GM23248 (cell line): ENCODE measurements around the gene STK24. TPM values are rescaled to one million over a fixed set of nuclear protein-coding genes. Genes with fewer than 3 reads are reported as not detected.
A peak's percentile ranks its signal among the peaks of the same experiment; 100 is the strongest.

Experiments
- DNase-seq: peaks from one replicate; pipeline ENCODE4 v3.0.0-alpha.2; 2015
- H2AFZ ChIP-seq: fragments of 200-600 bp; sonication (generic); 2 replicates; pipeline ENCODE4 v1.6.1; 2016; ENCODE audit warnings: antibody characterized with exemption
- H3F3A ChIP-seq: fragments of 200-600 bp; sonication (generic); 2 replicates; pipeline ENCODE4 v1.6.1; 2016; ENCODE audit warnings: mild to moderate bottlenecking, antibody characterized with exemption, mixed run types; ENCODE audit not compliant: insufficient read depth
- H3K27ac ChIP-seq: fragments of 200-600 bp; sonication (generic); 2 replicates; pipeline ENCODE4 v1.5.1; 2016; ENCODE audit warnings: mild to moderate bottlenecking
- H3K27me3 ChIP-seq: fragments of 200-600 bp; sonication (generic); replicated peaks from 2 replicates; pipeline ENCODE4 v1.6.1; 2016; ENCODE audit warnings: mild to moderate bottlenecking; ENCODE audit not compliant: insufficient read depth
- H3K36me3 ChIP-seq: fragments of 200-600 bp; sonication (generic); 2 replicates; pipeline ENCODE4 v1.6.1; 2016; ENCODE audit warnings: low read depth, mild to moderate bottlenecking
- H3K4me1 ChIP-seq: fragments of 200-600 bp; sonication (generic); 2 replicates; pipeline ENCODE4 v1.6.1; 2016; ENCODE audit warnings: mild to moderate bottlenecking; ENCODE audit not compliant: insufficient read depth
- H3K4me2 ChIP-seq: fragments of 200-600 bp; sonication (generic); one replicate; pipeline ENCODE4 v1.6.1; 2016; ENCODE audit warnings: mild to moderate bottlenecking; ENCODE audit not compliant: unreplicated experiment
- H3K4me3 ChIP-seq: fragments of 200-600 bp; sonication (generic); 2 replicates; pipeline ENCODE4 v1.5.1; 2016; ENCODE audit warnings: mild to moderate bottlenecking
- H3K79me2 ChIP-seq: fragments of 200-600 bp; sonication (generic); 2 replicates; pipeline ENCODE4 v1.6.1; 2016; ENCODE audit warnings: mild to moderate bottlenecking; ENCODE audit not compliant: insufficient read depth
- H3K9ac ChIP-seq: fragments of 200-600 bp; sonication (generic); 2 replicates; pipeline ENCODE4 v1.6.1; 2016; ENCODE audit warnings: mild to moderate bottlenecking
- H3K9me2 ChIP-seq: fragments of 200-600 bp; sonication (generic); 2 replicates; pipeline ENCODE4 v1.6.1; 2016; ENCODE audit warnings: mixed run types, mild to moderate bottlenecking, moderate library complexity; ENCODE audit not compliant: insufficient read depth
- H3K9me3 ChIP-seq: fragments of 200-600 bp; sonication (generic); one replicate; pipeline ENCODE4 v1.6.1; 2017; ENCODE audit warnings: low read depth
- H4K20me1 ChIP-seq: fragments of 200-600 bp; sonication (generic); 2 replicates; pipeline ENCODE4 v1.6.0; 2016; ENCODE audit not compliant: insufficient read depth
- EZH2 ChIP-seq: fragments of 200-600 bp; sonication (generic); IDR thresholded peaks from 2 replicates; pipeline ENCODE4 v1.6.1; 2018; ENCODE audit warnings: antibody characterized with exemption, mild to moderate bottlenecking; ENCODE audit not compliant: insufficient read depth, poor library complexity, severe bottlenecking
- EZH2phosphoT487 ChIP-seq: fragments of 200-600 bp; sonication (generic); IDR thresholded peaks from 2 replicates; pipeline ENCODE4 v1.6.1; 2018; ENCODE audit warnings: antibody characterized with exemption, moderate library complexity, mild to moderate bottlenecking, low read depth; ENCODE audit not compliant: insufficient read depth
- WGBS, 2 experiments: methylation state at CpG; one replicate each; pipeline ENCODE4 v1.1.6; 2015 to 2017; ENCODE audit warnings: low lambda C conversion rate in 2 of 2, low coverage in 1 of 2; ENCODE audit errors: missing lambda C conversion rate in 2 of 2; 5-methylcytosine and 5-hydroxymethylcytosine counted together
- in situ Hi-C: fragments of 300-500 bp; cut with MboI; formaldehyde crosslinking; loops from 2 replicates; pipeline ENCODE4 v1.15.0; 2020
- polyA plus RNA-seq: library from polyadenylated mRNA; unstranded; fragments of >200 nt; fragmentation: Nextera tagmentation; extraction: Ambion mirVana; gene quantifications from 2 replicates; pipeline ENCODE4 v1.2.1, GENCODE V29; 2016
- total RNA-seq: library from RNA; depleted of rRNA; stranded (reverse); fragments of >200 nt; shearing (Covaris generic); gene quantifications from 2 replicates; pipeline ENCODE4 v1.2.3, GENCODE V29; 2014

The STK24 gene
- total and polyA plus RNA-seq, 2 experiments from 2014 or later, result 11.1 to 72.4 TPM

DNA sequence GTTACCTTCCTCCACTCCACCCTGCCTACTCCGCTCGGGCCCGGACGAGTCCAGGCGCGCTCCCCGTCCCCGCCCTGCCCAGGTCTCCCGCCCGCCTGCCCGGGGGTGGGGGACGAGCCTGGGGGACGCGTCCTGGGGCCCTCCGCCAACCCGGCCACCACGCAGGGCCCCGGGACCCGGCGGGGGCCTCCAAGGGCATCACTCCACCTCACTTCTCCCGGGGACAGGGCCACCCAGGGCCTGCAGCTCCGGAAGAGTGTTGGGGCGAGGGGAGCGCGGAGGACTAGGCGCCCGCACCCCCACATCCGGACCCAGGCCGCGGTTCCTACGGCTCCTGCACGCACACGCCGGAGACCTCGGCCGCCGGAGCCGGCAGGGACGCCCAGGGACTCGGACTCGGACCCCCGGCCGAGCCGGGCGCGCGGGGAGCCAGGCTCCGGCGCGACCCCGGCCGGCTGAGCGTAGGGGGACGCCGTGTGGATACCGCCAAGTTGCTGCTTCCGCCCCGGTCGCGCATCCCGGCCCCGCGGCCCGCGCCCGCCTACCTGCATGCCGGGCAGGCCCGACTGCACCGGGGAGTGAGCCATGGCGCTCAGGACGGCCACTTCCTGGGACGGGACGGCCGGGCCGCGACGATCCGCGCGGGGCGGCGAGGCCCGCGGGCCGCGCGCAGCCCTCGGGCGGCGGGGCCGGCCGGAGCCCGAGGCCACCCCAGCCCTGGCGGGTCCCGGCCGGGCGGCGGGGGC lies 534 bp downstream of the STK24 start:
- peak overlapping the region; percentile 92 for H3K4me3 ChIP-seq
- TF ChIP-seq EZH2 (no peak), EZH2phosphoT487 (no peak)
- H3K4me1 ChIP-seq, result peaks cover 45% of the 10 kb centered on the region
- H2AFZ ChIP-seq, result no peak overlapping the region
- no peaks in the 10 kb centered on the region for H3K27me3 ChIP-seq
- H3K9me3 ChIP-seq, result no peaks in the 10 kb centered on the region
- peak overlapping the region; percentile 79 for H3K27ac ChIP-seq
- 0 to 1% methylated on average over 58 to 64 of the region's 98 CpGs for WGBS, 2 experiments
- peak overlapping the region; percentile 92 for H3K4me2 ChIP-seq
- no peaks in the 10 kb centered on the region for H3K36me3 ChIP-seq
- DNase-seq, result peak; percentile 67
- H3K79me2 ChIP-seq, result peaks cover 52% of the 10 kb centered on the region
- H3K9me2 ChIP-seq, result no peaks in the 10 kb centered on the region
- peak overlapping the region; percentile 94 for H3K9ac ChIP-seq
- peaks cover 2% of the 10 kb centered on the region; the same call in 1 of the 2 replicates for H4K20me1 ChIP-seq
- in situ Hi-C loops, result no loop called here
- peaks cover 38% of the 10 kb centered on the region for H3F3A ChIP-seq

DNA sequence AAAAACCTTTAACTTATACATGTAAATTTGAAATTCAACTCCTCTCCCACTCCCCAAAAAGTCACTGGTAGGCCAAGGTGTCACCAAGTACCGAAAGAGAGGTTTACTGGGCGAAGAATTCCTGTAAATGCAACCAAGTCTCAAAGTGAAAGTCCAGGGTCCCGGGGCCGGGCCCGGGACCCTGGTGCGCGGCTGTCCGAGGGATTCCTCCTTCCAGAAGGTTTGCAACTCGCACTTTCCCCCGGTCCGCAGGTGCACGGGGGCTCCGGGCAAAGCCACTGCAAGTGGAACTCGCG lies 1.1 kb downstream of the STK24 start:
- TF ChIP-seq EZH2 (no peak), EZH2phosphoT487 (no peak)
- Histone ChIP-seq H3K4me2 (peak overlapping the region; percentile 92), H3K9me2 (no peaks in the 10 kb centered on the region), H3K9me3 (no peaks in the 10 kb centered on the region), H4K20me1 (peaks cover 7% of the 10 kb centered on the region; the same call in 1 of the 2 replicates), H3K36me3 (no peaks in the 10 kb centered on the region), H3K27ac (peak overlapping the region; percentile 79), H2AFZ (no peak overlapping the region), H3K4me1 (peaks cover 48% of the 10 kb centered on the region), H3K27me3 (no peaks in the 10 kb centered on the region), H3K9ac (peak overlapping the region; percentile 94), H3F3A (peaks cover 41% of the 10 kb centered on the region), H3K79me2 (peaks cover 57% of the 10 kb centered on the region), H3K4me3 (peak overlapping the region; percentile 92)
- in situ Hi-C loops, result no loop called here
- 3 to 5% methylated on average over 13 to 15 of the region's 15 CpGs for WGBS, 2 experiments
- DNase-seq, result no peak

DNA sequence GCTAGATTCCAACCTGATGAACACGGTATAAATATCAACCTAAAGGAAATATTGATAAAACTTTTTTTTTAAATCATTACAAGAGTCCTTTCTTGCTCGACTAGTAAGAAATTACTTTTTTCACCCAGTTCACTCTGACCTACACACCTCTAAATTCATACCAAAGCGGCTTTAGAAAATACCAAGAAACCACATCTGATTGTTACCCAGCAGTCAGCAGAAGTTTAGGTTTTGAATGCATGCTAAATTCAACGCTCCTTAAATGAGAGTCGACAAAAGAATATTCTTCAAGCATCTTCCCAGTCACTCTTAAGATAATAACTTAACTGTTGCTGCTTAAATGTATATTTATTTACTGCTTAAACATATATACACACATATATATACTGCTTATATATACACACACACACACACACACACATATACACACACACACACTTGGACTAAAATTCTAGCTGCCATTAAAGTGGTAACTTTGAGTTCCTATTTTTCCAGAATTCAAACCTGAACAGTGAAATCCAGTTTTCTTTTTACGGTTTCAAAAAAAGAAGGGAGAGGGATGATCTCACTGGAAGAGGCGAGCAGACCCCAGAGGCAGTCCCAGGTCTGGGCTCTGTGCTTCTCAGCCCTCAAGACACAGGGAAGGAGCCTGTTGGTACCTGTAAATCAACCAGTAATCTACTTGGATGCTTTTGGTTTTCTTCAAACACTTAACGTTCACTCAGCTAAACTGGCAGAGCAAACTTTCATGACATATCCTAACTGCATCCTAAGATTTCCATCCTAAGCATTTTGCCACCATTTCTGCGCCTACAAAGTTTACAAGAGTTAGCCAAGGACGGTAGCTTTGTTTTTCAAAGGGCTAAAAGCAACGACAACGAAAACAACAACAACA lies 1.7 kb downstream of the STK24 start:
- Histone ChIP-seq H3K9me3 (no peaks in the 10 kb centered on the region), H3K9ac (peak overlapping the region; percentile 94), H4K20me1 (peaks cover 8% of the 10 kb centered on the region; the same call in 1 of the 2 replicates), H3K4me3 (peak overlapping the region; percentile 92), H3K9me2 (no peaks in the 10 kb centered on the region), H3K79me2 (peaks cover 63% of the 10 kb centered on the region), H3K36me3 (no peaks in the 10 kb centered on the region), H3F3A (peaks cover 43% of the 10 kb centered on the region), H3K27ac (peak overlapping the region; percentile 79), H3K4me1 (peaks cover 54% of the 10 kb centered on the region), H3K27me3 (no peaks in the 10 kb centered on the region), H2AFZ (no peak overlapping the region), H3K4me2 (peak overlapping the region; percentile 92)
- WGBS, 2 experiments, result 12 to 16% methylated on average over 12 of the region's 12 CpGs
- in situ Hi-C loops, result no loop called here
- TF ChIP-seq EZH2phosphoT487 (no peak), EZH2 (no peak)
- peak; percentile 43 for DNase-seq

DNA sequence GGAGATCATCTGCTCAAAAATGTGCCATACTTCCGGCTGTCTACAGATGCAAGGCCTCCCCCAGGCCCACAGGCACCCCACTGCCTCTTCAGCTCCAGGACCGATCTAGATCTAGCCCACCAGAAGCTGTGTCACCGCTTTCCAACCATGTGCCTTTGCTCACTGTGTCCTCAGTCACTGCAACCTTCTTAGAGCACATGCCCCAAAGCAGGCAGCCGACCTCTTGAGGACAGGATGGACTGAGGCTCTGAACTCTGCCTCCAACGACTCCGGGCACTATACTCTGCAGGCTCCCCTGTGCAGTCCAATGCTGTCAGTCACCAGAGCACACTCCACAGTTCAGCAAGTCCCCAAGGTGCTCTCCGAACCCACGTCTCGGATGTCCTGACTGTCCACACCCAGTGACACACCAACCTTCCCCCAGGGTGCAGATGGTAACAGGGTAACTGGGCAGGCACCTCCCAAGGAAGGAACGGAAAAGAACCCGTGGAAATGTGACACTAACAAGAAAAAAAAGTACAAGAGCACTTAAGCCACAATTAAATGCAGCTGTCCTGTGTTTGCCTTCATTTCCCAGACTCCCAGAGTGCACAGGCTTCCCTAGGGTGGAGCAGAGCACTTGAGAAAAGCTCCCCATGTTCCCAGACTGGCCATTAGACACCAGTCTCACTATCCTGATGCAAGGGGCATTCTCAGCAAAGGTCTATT lies 4.8 kb downstream of the STK24 start:
- in situ Hi-C loops, result no loop called here
- WGBS, 2 experiments, result 20 to 21% methylated on average over 11 of the region's 11 CpGs
- DNase-seq, result peak; percentile 82
- peak overlapping the region; percentile 81 for H3K4me2 ChIP-seq
- H2AFZ ChIP-seq, result no peak overlapping the region
- H3K27ac ChIP-seq, result peak overlapping the region; percentile 80
- H3K79me2 ChIP-seq, result peaks cover 94% of the 10 kb centered on the region
- peak overlapping the region; percentile 68 for H3K9ac ChIP-seq
- 0 out of 2 replicates have a peak, but pooled peaks have one; percentile 10 for TF ChIP-seq EZH2phosphoT487
- no peak for TF ChIP-seq EZH2
- H4K20me1 ChIP-seq, result peaks cover 8% of the 10 kb centered on the region; the same call in 1 of the 2 replicates
- peaks cover 44% of the 10 kb centered on the region for H3F3A ChIP-seq
- no peaks in the 10 kb centered on the region for H3K27me3 ChIP-seq
- peaks cover 53% of the 10 kb centered on the region for H3K4me1 ChIP-seq
- H3K4me3 ChIP-seq, result peak overlapping the region; percentile 48
- no peaks in the 10 kb centered on the region for H3K9me3 ChIP-seq
- no peaks in the 10 kb centered on the region for H3K36me3 ChIP-seq
- H3K9me2 ChIP-seq, result no peaks in the 10 kb centered on the region
